Activated T-helper 1 cell treated with anti-CD3 and anti-CD28 coated beads, Interleukin-12 subunit alpha, Interleukin-12 subunit beta, Interleukin-2, Interleukin-4 antibody, amounts not matched to agents 30 ng/mL and 10 ng/mL and 1 ng/mL, durations not matched to agents 14 hours and 24 hours and 36 hours (primary cell): ENCODE data around the gene PSMF1. TPM values are rescaled to one million over a fixed set of nuclear protein-coding genes. Genes with fewer than 3 reads are reported as not detected.

ENCODE experiments used
- DNase-seq: peaks from one replicate; pipeline ENCODE4 v3.0.0; 2021; ENCODE audit warnings: low spot score
- H3K27ac Mint-ChIP-seq: one replicate; pipeline ENCODE4 v1.8.0; 2021; ENCODE audit warnings: mild to moderate bottlenecking, mixed read lengths
- H3K27me3 Mint-ChIP-seq: one replicate; pipeline ENCODE4 v1.8.0; 2022; ENCODE audit warnings: mild to moderate bottlenecking, moderate library complexity, mixed read lengths; ENCODE audit not compliant: insufficient read depth
- H3K36me3 Mint-ChIP-seq: one replicate; pipeline ENCODE4 v1.8.0; 2021; ENCODE audit warnings: low read depth, mixed read lengths
- H3K4me1 Mint-ChIP-seq: one replicate; pipeline ENCODE4 v1.8.0; 2021; ENCODE audit warnings: low read depth, mixed read lengths
- H3K4me3 Mint-ChIP-seq: one replicate; pipeline ENCODE4 v1.8.0; 2021; ENCODE audit warnings: mild to moderate bottlenecking, moderate library complexity, mixed read lengths
- H3K9me3 Mint-ChIP-seq: one replicate; pipeline ENCODE4 v1.8.0; 2021; ENCODE audit warnings: mixed read lengths
- intact Hi-C: fragments of 100-400 bp; cut with micrococcal nuclease; formaldehyde crosslinking; loops from one replicate; pipeline ENCODE4 v1.15.1; 2024
- total RNA-seq: library from RNA; stranded (reverse); gene quantifications from 2 replicates; pipeline ENCODE4 v1.2.3, GENCODE V29; 2022

Gene PSMF1
- total RNA-seq, 1 donor from 2014 or later = 185 TPM

DNA sequence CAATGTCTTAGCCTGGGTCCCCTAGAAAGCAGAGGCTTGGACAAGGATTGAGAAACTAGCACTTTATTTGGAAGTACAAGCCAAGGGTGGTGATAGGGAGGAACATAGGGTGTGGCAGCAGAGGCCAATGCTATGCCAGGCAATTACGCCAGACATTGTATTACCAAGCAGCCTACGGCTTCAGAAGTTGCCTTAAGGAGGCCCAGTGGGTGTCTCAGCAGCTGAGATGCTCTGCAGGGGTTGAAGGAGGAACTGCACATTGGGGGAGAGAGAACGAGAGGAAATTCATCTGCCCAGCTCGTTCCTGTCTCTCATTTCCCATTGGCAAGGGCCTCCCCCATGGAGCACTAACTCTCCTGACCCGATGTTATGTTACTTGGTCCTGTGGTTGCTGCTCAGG is 85.7 kb downstream of the PSMF1 start:
- intact Hi-C loops = no loop called here
- Mint-ChIP-seq H3K4me1 (peaks cover 10% of the 10 kb centered on the region), H3K4me3 (no peak overlapping the region), H3K36me3 (no peaks in the 10 kb centered on the region), H3K27me3 (peaks cover 8% of the 10 kb centered on the region), H3K27ac (no peak overlapping the region), H3K9me3 (no peaks in the 10 kb centered on the region)
- DNase-seq = no peak

DNA sequence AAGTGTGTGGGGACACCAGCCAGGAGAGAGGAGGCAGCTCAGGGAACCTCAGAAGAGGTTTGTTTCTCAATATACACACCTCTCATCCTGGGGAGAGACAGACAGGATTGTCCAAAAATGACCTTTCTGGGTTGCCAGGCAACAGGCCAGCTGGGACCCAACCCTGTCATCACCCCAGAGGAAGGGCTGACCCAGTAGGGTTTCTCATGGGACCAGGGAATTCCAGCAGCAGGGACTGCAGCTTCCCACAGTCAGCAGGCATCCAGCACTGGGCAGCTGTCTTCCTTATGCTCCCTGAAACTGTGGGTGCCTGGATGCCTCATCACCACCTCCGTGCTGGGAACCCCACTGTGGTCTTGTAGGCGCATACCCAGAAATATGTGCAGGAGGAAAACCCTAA is 86.2 kb downstream of the PSMF1 start:
- Mint-ChIP-seq H3K27ac (no peak overlapping the region), H3K4me1 (peaks cover 10% of the 10 kb centered on the region), H3K27me3 (peaks cover 9% of the 10 kb centered on the region), H3K4me3 (no peak overlapping the region), H3K36me3 (no peaks in the 10 kb centered on the region), H3K9me3 (no peaks in the 10 kb centered on the region)
- no peak for DNase-seq
- intact Hi-C loops = no loop called here

DNA sequence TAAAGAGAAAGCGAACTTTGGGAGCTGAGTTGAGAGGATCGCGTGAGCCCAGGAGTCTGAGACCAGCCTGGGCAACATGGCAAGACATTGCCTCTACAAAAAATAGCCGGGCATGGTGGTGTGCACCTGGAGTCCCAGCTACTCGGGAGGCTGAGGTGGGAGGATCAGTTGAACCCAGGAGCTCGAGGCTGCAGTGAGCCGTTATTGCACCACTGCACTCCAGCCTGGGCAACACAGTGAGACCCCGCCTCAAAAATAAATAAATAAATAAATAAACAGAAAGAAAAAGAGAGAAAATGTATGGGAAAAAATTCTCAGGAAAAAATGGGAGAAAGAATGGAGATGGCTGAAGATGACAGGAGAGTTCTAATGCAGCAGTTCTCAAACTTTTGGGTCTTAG is 87.4 kb downstream of the PSMF1 start:
- Mint-ChIP-seq H3K4me3 (no peak overlapping the region), H3K36me3 (no peaks in the 10 kb centered on the region), H3K27ac (no peak overlapping the region), H3K9me3 (no peaks in the 10 kb centered on the region), H3K27me3 (peaks cover 14% of the 10 kb centered on the region), H3K4me1 (no peaks in the 10 kb centered on the region)
- no peak for DNase-seq
- intact Hi-C loops = no loop called here

DNA sequence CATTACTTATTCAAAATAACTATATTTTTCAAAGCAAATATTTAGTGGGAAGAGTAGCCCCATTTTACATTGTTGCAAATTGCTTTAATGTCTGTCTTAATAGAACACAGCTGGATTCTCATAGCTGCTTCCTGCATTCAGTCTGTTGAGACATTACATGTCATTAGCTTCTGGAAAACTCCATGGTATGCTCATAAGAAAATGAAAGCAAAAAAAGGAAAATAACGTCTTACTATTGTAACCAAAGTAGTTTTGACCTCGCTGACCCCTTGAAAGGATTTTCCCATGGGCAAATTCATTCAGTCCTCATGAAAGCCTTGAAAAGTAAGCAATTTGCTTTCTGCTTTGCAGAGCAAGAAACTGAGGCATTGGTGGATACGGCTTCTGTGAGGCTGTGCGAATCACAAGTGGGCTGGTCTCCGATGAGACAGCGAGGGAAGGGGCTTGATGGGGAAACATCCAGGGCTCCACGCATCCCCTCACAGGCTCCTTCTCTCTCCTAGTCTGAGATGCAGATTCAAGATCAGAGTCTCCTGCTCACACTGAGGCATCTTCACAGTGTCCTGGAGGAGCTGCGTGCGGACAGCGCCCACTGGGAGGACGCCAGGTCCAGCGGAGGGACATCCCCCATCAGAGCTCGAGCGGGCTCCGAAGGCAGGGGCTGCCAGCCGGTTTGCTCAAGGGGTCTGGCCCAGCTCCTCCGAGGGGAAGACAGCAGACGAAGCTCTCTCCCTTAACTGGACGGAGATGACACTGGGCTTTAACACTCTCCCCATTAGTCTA is 88.2 kb downstream of the PSMF1 start:
- no peaks in the 10 kb centered on the region for H3K4me1 Mint-ChIP-seq
- no peaks in the 10 kb centered on the region for H3K9me3 Mint-ChIP-seq

DNA sequence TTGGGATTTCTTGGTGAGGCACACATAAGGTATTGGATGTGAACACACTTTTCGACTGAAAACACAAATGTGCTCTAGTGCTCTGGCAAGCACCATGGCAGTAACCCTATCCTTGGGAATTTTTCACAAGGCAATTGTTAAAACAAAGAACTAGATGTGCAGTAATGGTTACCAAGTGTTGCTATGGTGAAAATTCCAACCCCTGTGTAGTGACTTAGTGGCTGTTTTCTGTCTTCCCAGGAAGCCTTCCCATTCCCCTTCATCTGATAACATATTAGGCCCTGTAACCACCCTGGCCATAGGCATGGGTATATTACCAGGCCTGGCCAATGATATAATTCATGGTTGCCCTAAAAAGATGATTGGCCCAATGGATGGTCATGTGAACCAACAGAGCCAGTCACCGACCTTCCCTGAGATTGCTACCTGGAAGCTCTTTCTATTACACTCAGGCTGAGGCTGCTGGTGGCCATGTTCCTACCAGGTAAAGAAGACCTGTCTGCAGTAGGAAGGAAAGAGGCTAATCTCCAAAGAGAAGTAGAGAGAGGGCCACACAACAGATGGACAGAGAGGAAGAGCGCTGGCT is 89.0 kb downstream of the PSMF1 start:
- no peaks in the 10 kb centered on the region for H3K9me3 Mint-ChIP-seq
- H3K27me3 Mint-ChIP-seq = peaks cover 14% of the 10 kb centered on the region
- H3K4me1 Mint-ChIP-seq = peaks cover under 1% of the 10 kb centered on the region
- H3K27ac Mint-ChIP-seq = no peak overlapping the region
- no peak for DNase-seq
- no peaks in the 10 kb centered on the region for H3K36me3 Mint-ChIP-seq
- intact Hi-C loops = no loop called here
- no peak overlapping the region for H3K4me3 Mint-ChIP-seq

More for the DNA sequence above, 88.2 kb downstream of the PSMF1 start:
- Mint-ChIP-seq H3K4me3 (no peak overlapping the region), H3K27me3 (peaks cover 14% of the 10 kb centered on the region), H3K36me3 (no peaks in the 10 kb centered on the region), H3K27ac (no peak overlapping the region)
- DNase-seq = no peak
- intact Hi-C loops = no loop called here

DNA sequence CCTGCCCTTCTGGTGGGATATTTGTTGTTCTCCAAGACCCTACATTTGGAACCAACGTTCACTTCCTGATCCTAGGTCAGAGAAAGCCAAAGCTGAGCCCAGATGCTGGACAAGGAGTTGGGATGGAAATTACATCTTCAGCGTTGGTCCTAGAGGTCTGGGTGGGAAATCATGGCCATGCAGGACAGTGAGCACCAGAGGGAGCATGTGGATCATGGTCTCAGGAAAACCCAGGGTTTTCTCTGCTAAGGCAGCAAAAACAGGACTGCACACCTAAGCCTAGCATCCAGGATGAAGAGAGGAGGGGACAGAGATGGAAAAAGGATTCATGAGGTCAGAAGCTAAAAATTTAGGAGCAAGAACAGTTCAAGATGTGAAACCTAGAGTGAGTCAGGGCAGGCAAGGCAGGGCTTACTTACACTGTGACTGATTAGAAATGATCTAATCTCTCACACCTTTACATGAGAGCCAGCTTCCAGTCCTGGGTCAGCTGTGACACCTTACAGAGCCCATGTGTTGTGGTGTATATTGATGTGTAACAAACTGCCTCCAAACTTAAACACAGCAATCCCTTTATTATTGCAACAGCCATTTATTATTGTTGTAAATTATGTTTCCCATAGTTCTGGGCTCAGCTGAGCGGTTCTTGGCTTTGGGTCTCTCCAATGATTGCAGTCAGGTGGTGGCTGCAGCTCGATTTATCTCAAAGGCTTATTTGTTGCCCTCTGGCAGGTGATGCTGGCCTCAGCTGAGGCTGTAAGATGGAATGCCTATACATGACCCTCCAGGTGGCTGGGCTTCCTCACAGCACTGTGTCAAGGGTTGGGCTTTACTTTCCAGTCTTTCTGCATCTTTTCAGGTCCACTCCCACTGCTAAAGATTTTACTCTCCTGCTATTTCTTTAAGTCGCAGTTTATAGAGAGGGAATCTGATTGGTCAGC is 91.3 kb downstream of the PSMF1 start:
- Mint-ChIP-seq H3K27me3 (peaks cover 14% of the 10 kb centered on the region), H3K4me1 (peaks cover 17% of the 10 kb centered on the region), H3K9me3 (no peaks in the 10 kb centered on the region), H3K27ac (no peak overlapping the region), H3K36me3 (no peaks in the 10 kb centered on the region), H3K4me3 (no peak overlapping the region)
- DNase-seq = no peak
- intact Hi-C loops = loop anchor here (5.0 kb wide), 1 partner anchor 252 kb away; no protein-coding TSS in a partner anchor

DNA sequence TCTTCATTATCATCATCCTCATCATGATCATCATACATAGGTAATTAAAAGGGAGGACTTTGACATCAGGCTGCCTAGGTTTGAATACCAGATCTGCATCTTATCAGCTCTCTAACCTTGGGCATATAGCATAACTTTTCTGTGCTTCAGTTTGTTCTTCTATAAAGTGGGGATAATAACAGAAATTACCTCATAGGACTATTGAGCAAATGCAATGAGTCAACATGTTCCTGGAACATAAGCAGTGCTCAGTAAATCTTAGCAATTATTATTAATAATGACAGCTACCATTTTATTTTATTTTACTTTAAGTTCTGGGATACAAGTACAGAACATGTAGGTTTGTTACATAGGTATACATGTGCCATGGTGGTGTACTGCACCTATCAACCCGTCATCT is 92.1 kb downstream of the PSMF1 start:
- H3K36me3 Mint-ChIP-seq = no peaks in the 10 kb centered on the region
- H3K27ac Mint-ChIP-seq = no peak overlapping the region
- no peak overlapping the region for H3K4me3 Mint-ChIP-seq
- no peak for DNase-seq
- no peaks in the 10 kb centered on the region for H3K9me3 Mint-ChIP-seq
- intact Hi-C loops = loop anchor here (5.0 kb wide), 1 partner anchor 253 kb away; no protein-coding TSS in a partner anchor
- H3K4me1 Mint-ChIP-seq = peaks cover 25% of the 10 kb centered on the region
- peaks cover 14% of the 10 kb centered on the region for H3K27me3 Mint-ChIP-seq

DNA sequence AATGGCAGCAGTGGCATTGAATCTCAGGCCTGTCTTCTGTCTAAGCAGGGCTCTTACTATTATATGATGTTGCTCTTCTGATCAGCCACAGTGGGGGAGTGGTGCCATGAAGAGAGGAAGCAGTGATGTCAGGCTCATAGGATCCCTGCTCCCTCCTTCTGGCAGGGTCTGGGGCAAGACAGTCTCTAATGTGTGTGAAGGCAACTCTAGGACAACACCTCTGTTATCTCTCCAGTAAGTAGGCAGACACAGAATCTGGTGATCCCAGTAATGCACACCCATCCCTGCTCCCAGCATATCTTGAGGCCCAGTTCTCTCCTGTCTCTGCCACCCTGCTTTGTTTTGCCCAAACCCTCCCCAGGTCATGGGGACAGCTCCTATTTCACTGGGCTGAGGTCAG is 93.6 kb downstream of the PSMF1 start:
- H3K27ac Mint-ChIP-seq = no peak overlapping the region
- H3K36me3 Mint-ChIP-seq = no peaks in the 10 kb centered on the region
- peaks cover 14% of the 10 kb centered on the region for H3K27me3 Mint-ChIP-seq
- intact Hi-C loops = loop anchor here (2.0 to 5.0 kb wide), 2 partner anchors 27 to 255 kb away; partner anchors contain the start of gene TMEM74B
- H3K9me3 Mint-ChIP-seq = no peaks in the 10 kb centered on the region
- no peak for DNase-seq
- H3K4me3 Mint-ChIP-seq = no peak overlapping the region
- H3K4me1 Mint-ChIP-seq = peaks cover 38% of the 10 kb centered on the region

DNA sequence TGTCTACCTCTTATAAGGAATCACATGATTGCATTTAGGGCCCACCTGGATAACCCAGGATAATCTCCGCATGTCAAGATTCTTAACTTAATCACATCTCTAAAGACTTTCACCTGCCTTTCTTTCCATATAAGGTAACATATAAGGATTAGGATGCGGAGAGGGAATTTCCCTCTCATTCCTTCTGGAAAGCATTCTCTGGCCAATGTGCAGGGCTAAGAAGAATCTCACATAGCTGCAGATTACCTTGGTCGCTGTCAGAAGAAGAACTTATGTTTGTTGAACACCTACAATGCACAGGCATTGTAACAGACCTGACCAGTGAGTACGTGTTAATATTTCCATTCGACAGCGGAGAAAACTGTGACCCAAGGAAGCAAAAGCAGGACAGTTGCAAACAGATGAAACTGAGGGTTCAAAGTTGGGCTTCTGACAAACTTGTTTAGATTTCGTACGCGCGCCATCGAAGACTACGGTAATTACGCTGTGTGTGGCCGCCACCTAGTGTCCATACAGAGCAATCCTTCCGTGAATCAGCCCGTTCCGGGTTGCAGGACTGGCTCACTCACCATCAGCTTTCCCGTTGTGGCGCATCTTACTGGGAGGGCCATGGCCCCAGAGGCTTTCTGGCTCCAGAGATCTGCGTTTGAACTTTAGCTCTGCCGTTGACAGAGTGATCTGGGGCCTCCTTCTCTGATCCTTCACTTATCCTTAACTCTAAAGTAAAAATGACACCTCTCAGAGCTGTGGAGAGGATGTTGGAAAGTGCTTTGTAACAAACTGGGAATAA is 94.4 kb downstream of the PSMF1 start:
- Mint-ChIP-seq H3K9me3 (no peaks in the 10 kb centered on the region), H3K27ac (no peak overlapping the region), H3K4me3 (no peak overlapping the region), H3K27me3 (peaks cover 11% of the 10 kb centered on the region), H3K4me1 (peaks cover 38% of the 10 kb centered on the region), H3K36me3 (no peaks in the 10 kb centered on the region)
- DNase-seq = peak; percentile 59
- intact Hi-C loops = loop anchor here (1.0 to 5.0 kb wide), 6 partner anchors 28 to 397 kb away; partner anchors contain the start of genes PSMF1 and TMEM74B

DNA sequence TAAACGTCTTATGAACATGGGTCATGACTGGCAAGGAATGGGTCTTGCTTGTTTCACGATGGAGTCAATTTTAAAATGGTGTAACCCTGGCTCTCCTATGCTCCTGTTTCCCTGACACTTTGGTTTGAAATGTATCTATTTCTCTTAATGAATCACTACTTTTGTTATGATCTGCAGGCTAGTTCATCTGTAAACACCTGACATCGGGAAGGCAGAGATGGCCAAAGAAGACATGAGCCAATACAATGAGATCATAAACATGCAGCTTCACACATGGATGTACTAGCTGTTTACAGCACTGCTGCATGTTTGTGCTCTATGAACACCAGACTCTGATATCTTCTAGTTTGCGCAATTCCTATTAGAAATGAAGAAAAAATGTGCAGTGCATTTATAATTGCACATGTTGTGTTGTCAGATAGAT is 96.4 kb downstream of the PSMF1 start:
- no peak for DNase-seq
- Mint-ChIP-seq H3K9me3 (no peaks in the 10 kb centered on the region), H3K27ac (no peak overlapping the region), H3K4me3 (peak overlapping the region; percentile 37), H3K36me3 (no peaks in the 10 kb centered on the region), H3K4me1 (peaks cover 38% of the 10 kb centered on the region), H3K27me3 (peaks cover 18% of the 10 kb centered on the region)
- intact Hi-C loops = loop anchor here (1.0 to 5.0 kb wide), 5 partner anchors 10 to 396 kb away; partner anchors contain the start of gene FKBP1A

DNA sequence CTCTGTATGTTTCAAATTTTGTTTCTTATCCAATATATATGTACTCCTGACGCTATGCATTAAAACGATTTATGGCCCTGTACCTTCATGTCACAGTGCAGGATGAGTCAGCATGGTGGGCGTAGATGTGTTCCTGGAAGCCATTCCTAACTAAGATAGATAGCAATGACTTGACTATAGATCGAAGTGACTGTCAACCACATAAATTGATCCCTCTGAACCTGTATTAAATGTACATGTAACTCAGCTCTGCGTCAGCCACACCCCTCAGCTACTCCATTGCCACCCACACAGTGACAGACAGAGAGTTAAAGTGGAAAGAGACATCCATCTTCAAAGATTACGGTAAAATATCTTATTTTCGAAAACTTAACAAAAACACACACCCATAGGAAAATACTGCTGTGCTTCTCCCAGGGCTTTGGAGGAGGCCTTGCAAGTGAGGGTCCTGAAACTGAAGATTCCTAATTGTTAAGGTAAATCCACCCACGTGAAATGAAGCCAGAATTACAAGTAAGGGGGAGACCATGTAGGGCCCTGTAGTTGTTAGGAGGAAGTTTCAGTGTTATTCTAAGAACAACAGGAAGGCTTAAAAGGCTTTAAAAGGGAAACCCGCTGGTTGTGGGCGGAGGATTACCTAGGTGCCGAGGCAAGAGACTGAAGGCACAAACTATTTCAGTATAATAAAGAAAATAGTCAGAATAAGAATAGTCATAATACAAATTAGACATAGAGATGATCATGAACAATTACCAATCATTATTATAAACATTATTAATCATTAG is 97.2 kb downstream of the PSMF1 start:
- Mint-ChIP-seq H3K27me3 (peaks cover 21% of the 10 kb centered on the region), H3K27ac (peak overlapping the region; percentile 89), H3K4me1 (peaks cover 38% of the 10 kb centered on the region), H3K4me3 (peak overlapping the region; percentile 37), H3K36me3 (no peaks in the 10 kb centered on the region), H3K9me3 (no peaks in the 10 kb centered on the region)
- no peak for DNase-seq
- intact Hi-C loops = loop anchor here (1.0 kb wide), 4 partner anchors 10 to 396 kb away; partner anchors contain the start of gene FKBP1A
